WTC11 (cell line): ENCODE results near the gene ETV1. TPM values are rescaled to one million over a fixed set of nuclear protein-coding genes. Genes with fewer than 3 reads are reported as not detected.

ENCODE experiments used
- ATAC-seq: fragments of 200-7000 bp; cut with Tn5 transposase; 2 replicates; pipeline ENCODE4 v1.10.0; 2021; ENCODE audit warnings: mild to moderate bottlenecking, moderate library complexity
- CTCF ChIA-PET: fragments of 300-600 bp; sonication (Branson Sonifier 250); formaldehyde crosslinking; loops from one replicate; lab custom pipeline; 2021; ENCODE audit warnings: antibody characterized with exemption; lab: Charles Lee
- POLR2A ChIA-PET: fragments of 350-600 bp; sonication (Branson Sonifier 250); formaldehyde crosslinking; loops from one replicate; lab custom pipeline; 2021; ENCODE audit warnings: antibody characterized with exemption; lab: Charles Lee
- DNase-seq: peaks from one replicate; pipeline ENCODE4 v3.0.0; 2021; ENCODE audit warnings: low spot score
- H3K27ac Mint-ChIP-seq: 2 replicates; pipeline ENCODE4 v1.8.0; 2021; ENCODE audit warnings: mixed read lengths
- H3K27me3 Mint-ChIP-seq: 2 replicates; pipeline ENCODE4 v1.8.0; 2021; ENCODE audit warnings: low read depth, mild to moderate bottlenecking, moderate library complexity, mixed read lengths
- H3K36me3 Mint-ChIP-seq: 2 replicates; pipeline ENCODE4 v1.8.0; 2021; ENCODE audit warnings: mixed read lengths
- H3K4me1 Mint-ChIP-seq: 2 replicates; pipeline ENCODE4 v1.8.0; 2022; ENCODE audit warnings: mixed read lengths
- H3K4me3 Mint-ChIP-seq: 2 replicates; pipeline ENCODE4 v1.8.0; 2021; ENCODE audit warnings: mild to moderate bottlenecking, moderate library complexity, mixed read lengths
- H3K9me3 Mint-ChIP-seq: 2 replicates; pipeline ENCODE4 v1.8.0; 2021; ENCODE audit warnings: mixed read lengths
- CREB1 ChIP-seq: sonication (generic); formaldehyde crosslinking; IDR thresholded peaks from 2 replicates; pipeline ENCODE4 v1.8.0; 2023; ENCODE audit warnings: mild to moderate bottlenecking, missing genetic modification reagents
- ESRRA ChIP-seq: sonication (generic); formaldehyde crosslinking; IDR thresholded peaks from 2 replicates; pipeline ENCODE4 v1.8.1; 2022; ENCODE audit warnings: mild to moderate bottlenecking, missing genetic modification reagents, borderline replicate concordance
- FOXJ3 ChIP-seq: sonication (generic); formaldehyde crosslinking; IDR thresholded peaks from 2 replicates; pipeline ENCODE4 v1.9.0; 2021; ENCODE audit warnings: missing genetic modification reagents, mild to moderate bottlenecking, borderline replicate concordance
- NR1H2 ChIP-seq: sonication (generic); formaldehyde crosslinking; IDR thresholded peaks from 2 replicates; pipeline ENCODE4 v1.9.0; 2021; ENCODE audit warnings: mild to moderate bottlenecking, moderate library complexity, missing genetic modification reagents
- PRRX2 ChIP-seq: fragments of 250-450 bp; sonication (Bioruptor Pico); IDR thresholded peaks from 2 replicates; pipeline ENCODE4 v1.8.0; 2021; ENCODE audit warnings: mild to moderate bottlenecking
- SMAD4 ChIP-seq: sonication (generic); formaldehyde crosslinking; IDR thresholded peaks from 2 replicates; pipeline ENCODE4 v1.8.0; 2022; ENCODE audit warnings: mild to moderate bottlenecking, missing genetic modification reagents
- TCF7 ChIP-seq: sonication (generic); formaldehyde crosslinking; IDR thresholded peaks from 2 replicates; pipeline ENCODE4 v1.8.0; 2022; ENCODE audit warnings: mild to moderate bottlenecking, low read depth, missing genetic modification reagents, moderate library complexity
- TP53 ChIP-seq: sonication (generic); formaldehyde crosslinking; IDR thresholded peaks from 2 replicates; pipeline ENCODE4 v1.8.1; 2023; ENCODE audit warnings: mild to moderate bottlenecking, missing genetic modification reagents
- ZNF121 ChIP-seq: sonication (generic); formaldehyde crosslinking; IDR thresholded peaks from 2 replicates; pipeline ENCODE4 v1.8.0; 2023; ENCODE audit warnings: missing genetic modification reagents
- ZNF219 ChIP-seq: sonication (generic); formaldehyde crosslinking; IDR thresholded peaks from 2 replicates; pipeline ENCODE4 v1.8.0; 2023; ENCODE audit warnings: missing genetic modification reagents, mild to moderate bottlenecking, borderline replicate concordance
- ZNF423 ChIP-seq: fragments of 250-450 bp; sonication (Bioruptor Pico); IDR thresholded peaks from 2 replicates; pipeline ENCODE4 v2.1.2; 2022; ENCODE audit warnings: mild to moderate bottlenecking, moderate library complexity
- total RNA-seq: library from RNA; stranded (reverse); gene quantifications from 3 replicates; pipeline ENCODE4 v1.2.3, GENCODE V29; 2021
- TF ChIP-seq, protein P1 (sequence below): sonication (generic); formaldehyde crosslinking; IDR thresholded peaks from 2 replicates; pipeline ENCODE4 v1.8.0; 2022; ENCODE audit warnings: mild to moderate bottlenecking, missing genetic modification reagents
- TF ChIP-seq, protein P2 (sequence below): sonication (generic); formaldehyde crosslinking; IDR thresholded peaks from 2 replicates; pipeline ENCODE4 v1.8.0; 2023; ENCODE audit warnings: missing genetic modification reagents, mild to moderate bottlenecking, borderline replicate concordance
- TF ChIP-seq, protein P3 (sequence below): sonication (generic); formaldehyde crosslinking; IDR thresholded peaks from 2 replicates; pipeline ENCODE4 v1.8.0; 2023; ENCODE audit warnings: mild to moderate bottlenecking, missing genetic modification reagents
- TF ChIP-seq, protein P4 (sequence below): fragments of 250-450 bp; sonication (Bioruptor Pico); conservative IDR thresholded peaks from 2 replicates; pipeline ENCODE4 v1.9.0; 2021; ENCODE audit warnings: mild to moderate bottlenecking
- TF ChIP-seq, protein P5 (sequence below): sonication (generic); formaldehyde crosslinking; IDR thresholded peaks from 2 replicates; pipeline ENCODE4 v1.8.1; 2023; ENCODE audit warnings: mild to moderate bottlenecking, missing genetic modification reagents
- TF ChIP-seq, protein P6 (sequence below): sonication (generic); formaldehyde crosslinking; IDR thresholded peaks from 2 replicates; pipeline ENCODE4 v1.8.1; 2023; ENCODE audit warnings: mild to moderate bottlenecking, moderate library complexity, missing genetic modification reagents

The ETV1 gene
- total RNA-seq, 1 experiment from 2014 or later, result 76.6 TPM

DNA sequence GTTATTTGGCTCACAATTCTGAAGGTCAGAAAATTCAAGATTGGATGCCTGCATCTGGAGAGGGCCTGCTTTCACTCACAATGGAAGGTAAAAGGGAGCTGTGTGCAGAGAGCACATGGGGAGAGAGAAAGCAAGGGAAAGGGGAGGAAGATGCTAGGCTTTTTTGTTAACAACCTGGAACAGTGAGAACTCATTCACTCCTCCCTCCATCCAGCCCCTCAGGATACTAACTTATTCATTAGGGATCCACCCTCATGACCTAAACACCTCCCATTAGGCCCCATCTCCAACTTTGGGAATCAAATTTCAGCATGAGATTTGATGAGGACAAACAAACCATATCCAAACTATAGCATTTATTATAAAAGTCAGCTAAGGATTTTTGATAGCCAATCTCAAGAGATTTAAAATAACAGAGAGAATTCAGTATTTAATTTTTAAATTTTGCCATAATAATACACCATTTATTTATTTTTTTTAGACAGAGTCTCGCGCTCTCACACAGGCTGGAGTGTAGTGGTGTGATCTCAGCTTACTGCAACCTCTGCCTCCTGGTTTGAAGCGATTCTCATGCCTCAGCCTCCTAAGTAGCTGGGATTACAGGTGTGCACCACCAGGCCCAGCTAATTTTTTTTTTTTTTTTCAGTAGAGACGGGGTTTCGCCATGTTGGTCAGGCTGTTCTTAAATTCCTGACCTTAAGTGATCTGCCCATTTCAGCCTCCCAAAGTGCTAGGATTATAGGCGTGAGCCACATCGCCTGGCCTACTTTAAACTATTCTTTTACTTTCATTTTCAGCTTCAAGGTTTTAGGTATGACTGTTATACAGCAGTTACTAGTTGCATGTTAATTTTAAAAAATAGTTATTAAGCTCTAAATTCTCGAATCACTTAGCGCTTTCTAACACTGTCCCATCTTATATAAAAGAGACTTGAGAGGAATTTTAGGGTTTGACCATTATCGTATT, 20.3 kb upstream of the ETV1 start (continued):
- TF ChIP-seq, protein P1, sequence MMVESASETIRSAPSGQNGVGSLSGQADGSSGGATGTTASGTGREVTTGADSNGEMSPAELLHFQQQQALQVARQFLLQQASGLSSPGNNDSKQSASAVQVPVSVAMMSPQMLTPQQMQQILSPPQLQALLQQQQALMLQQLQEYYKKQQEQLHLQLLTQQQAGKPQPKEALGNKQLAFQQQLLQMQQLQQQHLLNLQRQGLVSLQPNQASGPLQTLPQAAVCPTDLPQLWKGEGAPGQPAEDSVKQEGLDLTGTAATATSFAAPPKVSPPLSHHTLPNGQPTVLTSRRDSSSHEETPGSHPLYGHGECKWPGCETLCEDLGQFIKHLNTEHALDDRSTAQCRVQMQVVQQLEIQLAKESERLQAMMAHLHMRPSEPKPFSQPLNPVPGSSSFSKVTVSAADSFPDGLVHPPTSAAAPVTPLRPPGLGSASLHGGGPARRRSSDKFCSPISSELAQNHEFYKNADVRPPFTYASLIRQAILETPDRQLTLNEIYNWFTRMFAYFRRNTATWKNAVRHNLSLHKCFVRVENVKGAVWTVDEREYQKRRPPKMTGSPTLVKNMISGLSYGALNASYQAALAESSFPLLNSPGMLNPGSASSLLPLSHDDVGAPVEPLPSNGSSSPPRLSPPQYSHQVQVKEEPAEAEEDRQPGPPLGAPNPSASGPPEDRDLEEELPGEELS (CRISPR knock-in tag), result no peak
- TF ChIP-seq, protein P2, sequence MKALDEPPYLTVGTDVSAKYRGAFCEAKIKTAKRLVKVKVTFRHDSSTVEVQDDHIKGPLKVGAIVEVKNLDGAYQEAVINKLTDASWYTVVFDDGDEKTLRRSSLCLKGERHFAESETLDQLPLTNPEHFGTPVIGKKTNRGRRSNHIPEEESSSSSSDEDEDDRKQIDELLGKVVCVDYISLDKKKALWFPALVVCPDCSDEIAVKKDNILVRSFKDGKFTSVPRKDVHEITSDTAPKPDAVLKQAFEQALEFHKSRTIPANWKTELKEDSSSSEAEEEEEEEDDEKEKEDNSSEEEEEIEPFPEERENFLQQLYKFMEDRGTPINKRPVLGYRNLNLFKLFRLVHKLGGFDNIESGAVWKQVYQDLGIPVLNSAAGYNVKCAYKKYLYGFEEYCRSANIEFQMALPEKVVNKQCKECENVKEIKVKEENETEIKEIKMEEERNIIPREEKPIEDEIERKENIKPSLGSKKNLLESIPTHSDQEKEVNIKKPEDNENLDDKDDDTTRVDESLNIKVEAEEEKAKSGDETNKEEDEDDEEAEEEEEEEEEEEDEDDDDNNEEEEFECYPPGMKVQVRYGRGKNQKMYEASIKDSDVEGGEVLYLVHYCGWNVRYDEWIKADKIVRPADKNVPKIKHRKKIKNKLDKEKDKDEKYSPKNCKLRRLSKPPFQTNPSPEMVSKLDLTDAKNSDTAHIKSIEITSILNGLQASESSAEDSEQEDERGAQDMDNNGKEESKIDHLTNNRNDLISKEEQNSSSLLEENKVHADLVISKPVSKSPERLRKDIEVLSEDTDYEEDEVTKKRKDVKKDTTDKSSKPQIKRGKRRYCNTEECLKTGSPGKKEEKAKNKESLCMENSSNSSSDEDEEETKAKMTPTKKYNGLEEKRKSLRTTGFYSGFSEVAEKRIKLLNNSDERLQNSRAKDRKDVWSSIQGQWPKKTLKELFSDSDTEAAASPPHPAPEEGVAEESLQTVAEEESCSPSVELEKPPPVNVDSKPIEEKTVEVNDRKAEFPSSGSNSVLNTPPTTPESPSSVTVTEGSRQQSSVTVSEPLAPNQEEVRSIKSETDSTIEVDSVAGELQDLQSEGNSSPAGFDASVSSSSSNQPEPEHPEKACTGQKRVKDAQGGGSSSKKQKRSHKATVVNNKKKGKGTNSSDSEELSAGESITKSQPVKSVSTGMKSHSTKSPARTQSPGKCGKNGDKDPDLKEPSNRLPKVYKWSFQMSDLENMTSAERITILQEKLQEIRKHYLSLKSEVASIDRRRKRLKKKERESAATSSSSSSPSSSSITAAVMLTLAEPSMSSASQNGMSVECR, result no peak
- TF ChIP-seq SMAD4 (CRISPR knock-in tag) (no peak), CREB1 (CRISPR knock-in tag) (no peak), TP53 (no peak), ZNF121 (CRISPR knock-in tag) (no peak)
- TF ChIP-seq, protein P3, sequence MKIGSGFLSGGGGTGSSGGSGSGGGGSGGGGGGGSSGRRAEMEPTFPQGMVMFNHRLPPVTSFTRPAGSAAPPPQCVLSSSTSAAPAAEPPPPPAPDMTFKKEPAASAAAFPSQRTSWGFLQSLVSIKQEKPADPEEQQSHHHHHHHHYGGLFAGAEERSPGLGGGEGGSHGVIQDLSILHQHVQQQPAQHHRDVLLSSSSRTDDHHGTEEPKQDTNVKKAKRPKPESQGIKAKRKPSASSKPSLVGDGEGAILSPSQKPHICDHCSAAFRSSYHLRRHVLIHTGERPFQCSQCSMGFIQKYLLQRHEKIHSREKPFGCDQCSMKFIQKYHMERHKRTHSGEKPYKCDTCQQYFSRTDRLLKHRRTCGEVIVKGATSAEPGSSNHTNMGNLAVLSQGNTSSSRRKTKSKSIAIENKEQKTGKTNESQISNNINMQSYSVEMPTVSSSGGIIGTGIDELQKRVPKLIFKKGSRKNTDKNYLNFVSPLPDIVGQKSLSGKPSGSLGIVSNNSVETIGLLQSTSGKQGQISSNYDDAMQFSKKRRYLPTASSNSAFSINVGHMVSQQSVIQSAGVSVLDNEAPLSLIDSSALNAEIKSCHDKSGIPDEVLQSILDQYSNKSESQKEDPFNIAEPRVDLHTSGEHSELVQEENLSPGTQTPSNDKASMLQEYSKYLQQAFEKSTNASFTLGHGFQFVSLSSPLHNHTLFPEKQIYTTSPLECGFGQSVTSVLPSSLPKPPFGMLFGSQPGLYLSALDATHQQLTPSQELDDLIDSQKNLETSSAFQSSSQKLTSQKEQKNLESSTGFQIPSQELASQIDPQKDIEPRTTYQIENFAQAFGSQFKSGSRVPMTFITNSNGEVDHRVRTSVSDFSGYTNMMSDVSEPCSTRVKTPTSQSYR (CRISPR knock-in tag), result no peak

DNA sequence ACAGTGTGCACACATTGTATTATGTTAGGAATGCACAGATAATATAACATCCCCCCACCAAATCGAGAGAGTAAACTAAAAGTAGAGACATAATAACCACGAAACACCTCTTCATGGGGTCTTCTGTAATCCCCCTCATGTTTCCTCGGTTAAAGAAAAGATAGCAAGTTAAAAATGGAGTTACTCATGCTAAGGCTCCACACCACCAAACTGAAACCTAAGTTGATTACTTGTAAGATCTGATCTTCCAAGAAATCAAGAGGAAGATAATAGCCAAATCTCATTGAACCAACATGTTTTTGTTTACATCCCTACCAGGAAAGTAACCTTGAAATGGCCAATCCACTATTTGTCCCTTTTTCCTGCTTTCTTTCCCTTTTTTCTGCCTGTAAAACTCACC, 11.7 kb upstream of the ETV1 start:
- peaks cover 26% of the 10 kb centered on the region for H3K4me1 Mint-ChIP-seq
- CTCF ChIA-PET, result no interaction called here
- no peak for TF ChIP-seq ZNF219 (CRISPR knock-in tag)
- TF ChIP-seq ZNF423 (CRISPR knock-in tag), result no peak
- TF ChIP-seq, protein P4, sequence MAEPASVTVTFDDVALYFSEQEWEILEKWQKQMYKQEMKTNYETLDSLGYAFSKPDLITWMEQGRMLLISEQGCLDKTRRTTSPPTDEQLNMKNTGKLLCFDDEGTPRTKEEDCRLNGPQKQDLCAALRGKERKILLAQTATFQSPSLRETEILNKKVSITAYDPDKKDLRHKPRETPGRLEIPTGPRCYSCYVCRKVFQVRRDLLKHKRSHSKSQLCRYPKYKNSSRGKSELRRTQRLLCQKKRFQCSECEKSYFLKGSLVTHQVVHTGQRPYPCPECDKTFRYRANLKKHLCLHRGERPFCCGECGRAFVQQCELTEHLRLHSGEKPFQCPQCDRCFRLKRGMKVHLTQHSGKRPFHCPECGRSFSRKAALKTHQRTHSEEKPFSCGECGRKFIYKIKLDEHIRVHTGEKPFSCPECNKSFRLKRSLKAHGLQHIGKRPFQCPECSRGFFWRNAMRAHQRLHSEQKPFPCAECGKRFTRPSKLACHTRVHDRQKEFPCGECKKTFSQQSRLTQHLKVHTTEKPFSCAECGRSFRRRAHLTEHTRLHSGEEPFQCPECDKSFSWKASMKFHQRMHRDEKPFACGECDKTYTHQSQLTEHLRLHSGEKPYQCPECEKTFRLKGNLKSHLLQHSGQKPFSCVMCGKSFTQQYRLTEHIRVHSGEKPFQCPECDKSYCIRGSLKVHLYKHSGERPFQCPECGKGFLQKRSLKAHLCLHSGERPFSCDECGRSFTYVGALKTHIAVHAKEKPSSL (CRISPR knock-in tag), result no peak
- TF ChIP-seq NR1H2, result no peak
- TF ChIP-seq, protein P5, sequence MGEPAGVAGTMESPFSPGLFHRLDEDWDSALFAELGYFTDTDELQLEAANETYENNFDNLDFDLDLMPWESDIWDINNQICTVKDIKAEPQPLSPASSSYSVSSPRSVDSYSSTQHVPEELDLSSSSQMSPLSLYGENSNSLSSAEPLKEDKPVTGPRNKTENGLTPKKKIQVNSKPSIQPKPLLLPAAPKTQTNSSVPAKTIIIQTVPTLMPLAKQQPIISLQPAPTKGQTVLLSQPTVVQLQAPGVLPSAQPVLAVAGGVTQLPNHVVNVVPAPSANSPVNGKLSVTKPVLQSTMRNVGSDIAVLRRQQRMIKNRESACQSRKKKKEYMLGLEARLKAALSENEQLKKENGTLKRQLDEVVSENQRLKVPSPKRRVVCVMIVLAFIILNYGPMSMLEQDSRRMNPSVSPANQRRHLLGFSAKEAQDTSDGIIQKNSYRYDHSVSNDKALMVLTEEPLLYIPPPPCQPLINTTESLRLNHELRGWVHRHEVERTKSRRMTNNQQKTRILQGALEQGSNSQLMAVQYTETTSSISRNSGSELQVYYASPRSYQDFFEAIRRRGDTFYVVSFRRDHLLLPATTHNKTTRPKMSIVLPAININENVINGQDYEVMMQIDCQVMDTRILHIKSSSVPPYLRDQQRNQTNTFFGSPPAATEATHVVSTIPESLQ (CRISPR knock-in tag), result no peak
- TF ChIP-seq, protein P6, sequence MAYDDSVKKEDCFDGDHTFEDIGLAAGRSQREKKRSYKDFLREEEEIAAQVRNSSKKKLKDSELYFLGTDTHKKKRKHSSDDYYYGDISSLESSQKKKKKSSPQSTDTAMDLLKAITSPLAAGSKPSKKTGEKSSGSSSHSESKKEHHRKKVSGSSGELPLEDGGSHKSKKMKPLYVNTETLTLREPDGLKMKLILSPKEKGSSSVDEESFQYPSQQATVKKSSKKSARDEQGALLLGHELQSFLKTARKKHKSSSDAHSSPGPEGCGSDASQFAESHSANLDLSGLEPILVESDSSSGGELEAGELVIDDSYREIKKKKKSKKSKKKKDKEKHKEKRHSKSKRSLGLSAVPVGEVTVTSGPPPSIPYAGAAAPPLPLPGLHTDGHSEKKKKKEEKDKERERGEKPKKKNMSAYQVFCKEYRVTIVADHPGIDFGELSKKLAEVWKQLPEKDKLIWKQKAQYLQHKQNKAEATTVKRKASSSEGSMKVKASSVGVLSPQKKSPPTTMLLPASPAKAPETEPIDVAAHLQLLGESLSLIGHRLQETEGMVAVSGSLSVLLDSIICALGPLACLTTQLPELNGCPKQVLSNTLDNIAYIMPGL (CRISPR knock-in tag), result no peak
- TF ChIP-seq TCF7 (CRISPR knock-in tag), result no peak
- no peak for TF ChIP-seq FOXJ3 (CRISPR knock-in tag)
- TF ChIP-seq PRRX2 (CRISPR knock-in tag), result no peak
- no peak for TF ChIP-seq ESRRA
- no peak for TF ChIP-seq SMAD4 (CRISPR knock-in tag)

More for the DNA sequence above, 11.7 kb upstream of the ETV1 start:
- H3K9me3 Mint-ChIP-seq, result no peaks in the 10 kb centered on the region
- no peaks in the 10 kb centered on the region for H3K36me3 Mint-ChIP-seq
- no peak overlapping the region for H3K27ac Mint-ChIP-seq
- DNase-seq, result no peak
- POLR2A ChIA-PET, result interaction anchor here (2.0 kb wide), 1 partner anchor 11 kb away, joined by 6 read pairs; the partner anchor contains the start of gene ETV1
- no peak for ATAC-seq
- no peaks in the 10 kb centered on the region for H3K27me3 Mint-ChIP-seq
- H3K4me3 Mint-ChIP-seq, result no peak overlapping the region
